Measurements from ENCODE around the gene CAPN7.

The CAPN7 gene

GRCh38 chr3:15283702-15284101 is 77.7 kb downstream of the CAPN7 start:
- TF ChIP-seq EZH2phosphoT487 (IDR thresholded peaks at IDR 0.05; ENCODE audit: low read length) (no peak), EZH2 (optimal IDR thresholded peaks at IDR 0.05; ENCODE audit: low read depth, low read length) (no peak), CTCF (IDR thresholded peaks at IDR 0.05; ENCODE audit: low read length) (no peak)
- Histone ChIP-seq H3K27ac (ENCODE audit: low read length) (peak overlapping the region; percentile 24; the same call in 1 of the 2 replicates), H4K20me1 (ENCODE audit: insufficient read depth, low read length) (no peaks in the 10 kb centered on the region), H3K79me2 (ENCODE audit: low read length) (no peaks in the 10 kb centered on the region), H3K9me3 (replicated peaks; ENCODE audit: insufficient read depth, low read length) (no peaks in the 10 kb centered on the region), H3K4me1 (ENCODE audit: low read length) (peaks cover 15% of the 10 kb centered on the region), H3F3A (ENCODE audit: insufficient read depth, low read length) (no peaks in the 10 kb centered on the region), H3K9me2 (replicated peaks; ENCODE audit: insufficient read depth, low read length) (no peaks in the 10 kb centered on the region), H3K4me2 (ENCODE audit: low read depth, low read length) (no peak overlapping the region), H3K27me3 (replicated peaks; ENCODE audit: insufficient read depth, low read length) (no peaks in the 10 kb centered on the region), H3K36me3 (replicated peaks; ENCODE audit: insufficient read depth, low read length) (no peaks in the 10 kb centered on the region), H3K9ac (ENCODE audit: low read length) (no peak overlapping the region), H3K4me3 (ENCODE audit: low read length) (no peak overlapping the region), H2AFZ (ENCODE audit: low read length) (no peak overlapping the region)
- peak; percentile 46 for DNase-seq

GRCh38 chr3:15284121-15284889 is 78.3 kb downstream of the CAPN7 start:
- no peak for TF ChIP-seq CTCF (IDR thresholded peaks at IDR 0.05; ENCODE audit: low read length)
- Histone ChIP-seq H2AFZ (ENCODE audit: low read length) (no peak overlapping the region), H4K20me1 (ENCODE audit: insufficient read depth, low read length) (no peaks in the 10 kb centered on the region), H3K79me2 (ENCODE audit: low read length) (no peaks in the 10 kb centered on the region), H3K36me3 (replicated peaks; ENCODE audit: insufficient read depth, low read length) (no peaks in the 10 kb centered on the region), H3K27ac (ENCODE audit: low read length) (peak overlapping the region; percentile 24; the same call in 1 of the 2 replicates), H3F3A (ENCODE audit: insufficient read depth, low read length) (no peaks in the 10 kb centered on the region), H3K27me3 (replicated peaks; ENCODE audit: insufficient read depth, low read length) (no peaks in the 10 kb centered on the region), H3K9me3 (replicated peaks; ENCODE audit: insufficient read depth, low read length) (no peaks in the 10 kb centered on the region), H3K9me2 (replicated peaks; ENCODE audit: insufficient read depth, low read length) (no peaks in the 10 kb centered on the region), H3K4me3 (ENCODE audit: low read length) (no peak overlapping the region), H3K4me2 (ENCODE audit: low read depth, low read length) (no peak overlapping the region), H3K9ac (ENCODE audit: low read length) (no peak overlapping the region), H3K4me1 (ENCODE audit: low read length) (peaks cover 15% of the 10 kb centered on the region)
- no peak for DNase-seq

- no peak overlapping the region for H2AFZ ChIP-seq (ENCODE audit: low read length)
- no peak overlapping the region for H3K4me3 ChIP-seq (ENCODE audit: low read length)
- H3K36me3 ChIP-seq (replicated peaks; ENCODE audit: insufficient read depth, low read length), result no peaks in the 10 kb centered on the region
- no peaks in the 10 kb centered on the region for H3K9me2 ChIP-seq (replicated peaks; ENCODE audit: insufficient read depth, low read length)
- H3K4me2 ChIP-seq (ENCODE audit: low read depth, low read length), result no peak overlapping the region
- H4K20me1 ChIP-seq (ENCODE audit: insufficient read depth, low read length), result no peaks in the 10 kb centered on the region
- no peaks in the 10 kb centered on the region for H3K27me3 ChIP-seq (replicated peaks; ENCODE audit: insufficient read depth, low read length)
- H3K9ac ChIP-seq (ENCODE audit: low read length), result no peak overlapping the region
- H3F3A ChIP-seq (ENCODE audit: insufficient read depth, low read length), result peaks cover 2% of the 10 kb centered on the region
- no peaks in the 10 kb centered on the region for H3K9me3 ChIP-seq (replicated peaks; ENCODE audit: insufficient read depth, low read length)
- TF ChIP-seq EZH2 (optimal IDR thresholded peaks at IDR 0.05; ENCODE audit: low read depth, low read length) (no peak), CTCF (IDR thresholded peaks at IDR 0.05; ENCODE audit: low read length) (no peak), EZH2phosphoT487 (IDR thresholded peaks at IDR 0.05; ENCODE audit: low read length) (no peak)
- no peaks in the 10 kb centered on the region for H3K79me2 ChIP-seq (ENCODE audit: low read length)
- DNase-seq, result no peak
- no peak overlapping the region for H3K27ac ChIP-seq (ENCODE audit: low read length)
- peaks cover 21% of the 10 kb centered on the region for H3K4me1 ChIP-seq (ENCODE audit: low read length)
Observed at GRCh38 chr3:15286022-15286421, 80.0 kb downstream of the CAPN7 start.
